AG08396 (cell line): Measurements from ENCODE around the gene TBC1D22A.
A peak's percentile ranks its signal among the peaks of the same experiment; 100 is the strongest.

Source experiments
- DNase-seq: peaks from one replicate; pipeline ENCODE4 v3.0.0; 2012; ENCODE audit warnings: low spot score, mixed read lengths

Gene TBC1D22A

GRCh38 chr22:47013861-47014635 is 251.6 kb downstream of the TBC1D22A start:
- no peak for DNase-seq

GRCh38 chr22:47014636-47015345 is 252.3 kb downstream of the TBC1D22A start:
- DNase-seq: no peak

GRCh38 chr22:47015589-47016178 is 253.2 kb downstream of the TBC1D22A start:
- no peak for DNase-seq

- DNase-seq: no peak
Measured at GRCh38 chr22:47016631-47017030, 254.2 kb downstream of the TBC1D22A start.

- DNase-seq: no peak
Measured at GRCh38 chr22:47017245-47017644, 254.8 kb downstream of the TBC1D22A start.

GRCh38 chr22:47018010-47018910 is 255.8 kb downstream of the TBC1D22A start:
- no peak for DNase-seq

- no peak for DNase-seq
Measured at GRCh38 chr22:47019012-47019790, 256.8 kb downstream of the TBC1D22A start.

- peak; percentile 51 for DNase-seq
Measured at GRCh38 chr22:47020166-47020565, 257.7 kb downstream of the TBC1D22A start.

- DNase-seq: no peak
Measured at GRCh38 chr22:47021371-47022074, 259.1 kb downstream of the TBC1D22A start.

GRCh38 chr22:47022075-47022473 is 259.6 kb downstream of the TBC1D22A start:
- DNase-seq: no peak

GRCh38 chr22:47022475-47022874 is 260.0 kb downstream of the TBC1D22A start:
- no peak for DNase-seq

- DNase-seq: no peak
Measured at GRCh38 chr22:47023871-47024270, 261.4 kb downstream of the TBC1D22A start.

GRCh38 chr22:47027766-47028165 is 265.3 kb downstream of the TBC1D22A start:
- DNase-seq: no peak

- DNase-seq: no peak
Measured at GRCh38 chr22:47029244-47030074, 267.0 kb downstream of the TBC1D22A start.

GRCh38 chr22:47030143-47030661 is 267.8 kb downstream of the TBC1D22A start:
- no peak for DNase-seq

- no peak for DNase-seq
Measured at GRCh38 chr22:47030881-47031627, 268.6 kb downstream of the TBC1D22A start.

GRCh38 chr22:47031628-47031915 is 269.1 kb downstream of the TBC1D22A start:
- DNase-seq: no peak

GRCh38 chr22:47032091-47032943 is 269.9 kb downstream of the TBC1D22A start:
- DNase-seq: no peak
